Fibroblast of villous mesenchyme (primary cell): ENCODE data around the gene CBS. TPM values are rescaled to one million over a fixed set of nuclear protein-coding genes. Genes with fewer than 3 reads are reported as not detected.
"Not testable (repeated sequence)": the region's sequence is repeated elsewhere in the genome, so short reads cannot be mapped to it uniquely, and the experiment has no call there.

Source experiments
- DNase-seq: peaks from one replicate; pipeline ENCODE4 v3.0.0-alpha.2; 2010; ENCODE audit warnings: low read depth
- H3K4me3 ChIP-seq: 2 replicates; pipeline ENCODE4 v1.5.1; 2011; ENCODE audit warnings: low read depth, mild to moderate bottlenecking, low read length
- total RNA-seq: library from RNA; depleted of rRNA; stranded (reverse); fragments of >200 nt; gene quantifications from 2 replicates; pipeline ENCODE4 v1.2.3, GENCODE V29; 2012

The CBS gene
- 44.5 and 92.4 TPM in 2 replicates for total RNA-seq

- not testable (repeated sequence) for DNase-seq, H3K4me3 ChIP-seq
These were observed at the start of gene CBS for GRCh38 chr21:43075170-43076022. Gene CBS (minus strand): TSS chr21:43075835. CDS start chr21:43072193, 3,642 bp downstream.

- not testable (repeated sequence) for DNase-seq, H3K4me3 ChIP-seq
These were observed 40.3 kb upstream of the CBS start for GRCh38 chr21:43115956-43116355.

GRCh38 chr21:43114483-43114882 is 38.8 kb upstream of the CBS start:
- DNase-seq, H3K4me3 ChIP-seq: not testable (repeated sequence)

- not testable (repeated sequence) for H3K4me3 ChIP-seq, DNase-seq
These were observed 33.4 kb upstream of the CBS start for GRCh38 chr21:43109006-43109405.

GRCh38 chr21:43108177-43108576 is 32.5 kb upstream of the CBS start:
- H3K4me3 ChIP-seq, DNase-seq: not testable (repeated sequence)

- not testable (repeated sequence) for DNase-seq, H3K4me3 ChIP-seq
These were observed 32.1 kb upstream of the CBS start for GRCh38 chr21:43107794-43108137.

- H3K4me3 ChIP-seq, DNase-seq: not testable (repeated sequence)
These were observed 31.5 kb upstream of the CBS start, which contains the start of gene U2AF1 for GRCh38 chr21:43106965-43107793. Gene U2AF1 (minus strand): TSS chr21:43107570. CDS start chr21:43107494, 76 bp downstream.

- H3K4me3 ChIP-seq, DNase-seq: not testable (repeated sequence)
These were observed 29.0 kb upstream of the CBS start for GRCh38 chr21:43104642-43105041.

GRCh38 chr21:43102281-43102680 is 26.6 kb upstream of the CBS start:
- DNase-seq, H3K4me3 ChIP-seq: not testable (repeated sequence)

GRCh38 chr21:43101676-43102075 is 26.0 kb upstream of the CBS start:
- not testable (repeated sequence) for H3K4me3 ChIP-seq, DNase-seq

GRCh38 chr21:43101000-43101399 is 25.4 kb upstream of the CBS start:
- not testable (repeated sequence) for DNase-seq, H3K4me3 ChIP-seq

GRCh38 chr21:43091979-43092614 is 16.5 kb upstream of the CBS start:
- DNase-seq, H3K4me3 ChIP-seq: not testable (repeated sequence)

GRCh38 chr21:43090947-43091346 is 15.3 kb upstream of the CBS start:
- not testable (repeated sequence) for DNase-seq, H3K4me3 ChIP-seq

- not testable (repeated sequence) for H3K4me3 ChIP-seq, DNase-seq
These were observed 13.8 kb upstream of the CBS start for GRCh38 chr21:43089463-43089862.

GRCh38 chr21:43082587-43083300 is 7.1 kb upstream of the CBS start:
- H3K4me3 ChIP-seq, DNase-seq: not testable (repeated sequence)

- DNase-seq, H3K4me3 ChIP-seq: not testable (repeated sequence)
These were observed 1.0 kb upstream of the CBS start for GRCh38 chr21:43076643-43077042.

GRCh38 chr21:43076023-43076637 is 495 bp upstream of the CBS start:
- not testable (repeated sequence) for DNase-seq, H3K4me3 ChIP-seq
